DOHH2 (cell line): ENCODE measurements around the gene BET1.

Experiments used
- EZH2phosphoT487 ChIP-seq: fragments of 200-600 bp; sonication (generic); IDR thresholded peaks from 2 replicates; pipeline ENCODE4 v1.6.1; 2017; ENCODE audit warnings: borderline replicate concordance, mild to moderate bottlenecking, antibody characterized with exemption, low read length, moderate library complexity, mixed read lengths
- TF ChIP-seq, protein P1 (sequence below): fragments of 200-600 bp; sonication (generic); IDR thresholded peaks from one replicate; pipeline ENCODE4 v1.5.1; 2014; ENCODE audit warnings: antibody characterized with exemption, mild to moderate bottlenecking, low read depth, low read length; ENCODE audit not compliant: poor library complexity, severe bottlenecking

DNA sequence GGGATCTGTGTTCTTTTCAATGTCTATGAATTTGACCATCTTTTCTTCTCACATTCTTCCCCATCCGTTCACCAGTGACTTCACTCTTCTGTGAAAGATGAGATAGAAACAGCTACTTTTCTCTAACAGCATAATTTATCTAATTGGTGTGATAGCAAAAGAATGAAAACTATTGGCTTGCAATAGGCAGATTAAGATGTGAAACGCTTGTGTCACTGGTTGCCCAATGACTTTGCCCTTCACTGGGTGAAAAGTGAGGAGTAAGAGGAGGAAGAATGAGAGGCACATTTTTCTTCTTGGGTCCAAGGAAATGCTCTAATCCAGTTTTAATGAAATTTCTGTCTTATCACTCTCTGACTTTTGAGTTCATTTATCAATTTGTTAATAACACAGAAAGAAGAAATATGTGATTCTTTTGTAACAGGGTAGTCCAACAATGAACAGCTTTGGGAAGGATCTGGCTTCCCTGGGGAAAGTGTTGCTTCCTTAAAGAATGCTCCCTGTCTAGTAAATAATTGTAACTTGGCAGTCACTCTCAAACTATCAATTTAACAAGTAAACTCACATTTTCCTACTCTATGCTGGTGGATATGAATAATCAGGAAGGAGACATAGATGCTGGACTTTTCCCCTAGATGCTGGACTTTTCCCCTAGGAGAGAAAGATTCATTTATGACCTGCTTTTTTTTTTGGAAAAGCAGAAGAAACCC lies 35.1 kb downstream of the BET1 start:
- TF ChIP-seq, protein P1, sequence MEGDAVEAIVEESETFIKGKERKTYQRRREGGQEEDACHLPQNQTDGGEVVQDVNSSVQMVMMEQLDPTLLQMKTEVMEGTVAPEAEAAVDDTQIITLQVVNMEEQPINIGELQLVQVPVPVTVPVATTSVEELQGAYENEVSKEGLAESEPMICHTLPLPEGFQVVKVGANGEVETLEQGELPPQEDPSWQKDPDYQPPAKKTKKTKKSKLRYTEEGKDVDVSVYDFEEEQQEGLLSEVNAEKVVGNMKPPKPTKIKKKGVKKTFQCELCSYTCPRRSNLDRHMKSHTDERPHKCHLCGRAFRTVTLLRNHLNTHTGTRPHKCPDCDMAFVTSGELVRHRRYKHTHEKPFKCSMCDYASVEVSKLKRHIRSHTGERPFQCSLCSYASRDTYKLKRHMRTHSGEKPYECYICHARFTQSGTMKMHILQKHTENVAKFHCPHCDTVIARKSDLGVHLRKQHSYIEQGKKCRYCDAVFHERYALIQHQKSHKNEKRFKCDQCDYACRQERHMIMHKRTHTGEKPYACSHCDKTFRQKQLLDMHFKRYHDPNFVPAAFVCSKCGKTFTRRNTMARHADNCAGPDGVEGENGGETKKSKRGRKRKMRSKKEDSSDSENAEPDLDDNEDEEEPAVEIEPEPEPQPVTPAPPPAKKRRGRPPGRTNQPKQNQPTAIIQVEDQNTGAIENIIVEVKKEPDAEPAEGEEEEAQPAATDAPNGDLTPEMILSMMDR, result no peak
- TF ChIP-seq EZH2phosphoT487, result no peak
